HepG2 (cell line): ENCODE data around the gene NDUFB8. TPM values are rescaled to one million over a fixed set of nuclear protein-coding genes. Genes with fewer than 3 reads are reported as not detected.

Source experiments
- ATAC-seq: fragments of 200-7000 bp; cut with Tn5 transposase; 3 replicates; pipeline ENCODE4 v1.9.1; 2020; ENCODE audit warnings: mild to moderate bottlenecking, moderate library complexity
- BruUV-seq: library from RNA; stranded (reverse); fragments of 400-500 nt; replicated peaks from 2 replicates; lab custom pipeline; 2021; lab: Mats Ljungman, UMichigan
- CTCF ChIA-PET: fragments of 300-600 bp; formaldehyde crosslinking; extraction: SDS; loops from one replicate; lab custom pipeline; 2021; ENCODE audit warnings: low total read pairs, inconsistent platforms, low intra/inter-chr PET ratio; lab: Yijun Ruan, JAX
- POLR2A ChIA-PET: fragments of 350-600 bp; sonication (Branson Sonifier 250); formaldehyde crosslinking; loops from one replicate; lab custom pipeline; 2020; ENCODE audit warnings: antibody characterized with exemption, inconsistent platforms; lab: Yijun Ruan, JAX
- DNase-seq: peaks from one replicate; pipeline ENCODE4 v3.0.0-alpha.2; 2015; ENCODE audit warnings: low spot score
- FAIRE-seq: peaks from 3 replicates; lab custom pipeline; 2011; peaks lifted over from hg19 to GRCh38; lab: Jason Lieb, UNC
- H2AFZ ChIP-seq: one replicate; pipeline ENCODE4 v1.6.1; 2011; ENCODE audit warnings: low read length, inconsistent platforms
- H3K27ac ChIP-seq: fragments of 300-600 bp; 3 replicates; pipeline ENCODE4 v1.8.0; 2011; ENCODE audit warnings: mixed run types, mild to moderate bottlenecking, mixed read lengths, low read length, inconsistent platforms; ENCODE audit not compliant: insufficient read depth; ENCODE audit errors: extremely low read length
- H3K27me3 ChIP-seq, 2 experiments: fragments of 200-600 bp in 1 of 2; 2 replicates in 1 of 2; 3 replicates in 1 of 2; pipeline versions ENCODE4 v1.6.0 to v1.8.0; 2011; ENCODE audit warnings: low read length in 2 of 2, mild to moderate bottlenecking in 2 of 2, moderate library complexity in 2 of 2, inconsistent platforms in 1 of 2; ENCODE audit not compliant: insufficient read depth in 2 of 2, control insufficient read depth in 1 of 2
- H3K36me3 ChIP-seq, 2 experiments: fragments of 200-600 bp in 1 of 2; replicated peaks in 1 of 2; 2 replicates in 1 of 2; 3 replicates in 1 of 2; pipeline versions ENCODE4 v1.5.1 to v1.8.0; 2011; ENCODE audit warnings: low read length in 2 of 2, inconsistent platforms in 1 of 2; ENCODE audit not compliant: insufficient read depth in 2 of 2, control insufficient read depth in 1 of 2
- H3K4me1 ChIP-seq: 2 replicates; pipeline ENCODE4 v1.5.1; 2012; ENCODE audit warnings: low read length, inconsistent platforms; ENCODE audit not compliant: insufficient read depth
- H3K4me2 ChIP-seq: 2 replicates; pipeline ENCODE4 v1.6.0; 2011; ENCODE audit warnings: low read depth, low read length, inconsistent platforms
- H3K4me3 ChIP-seq, 3 experiments: fragments of 200-600 bp in 1 of 3; sonication (generic), shearing (Covaris generic) in 1 of 3; replicated peaks in 1 of 3; 2 replicates each; pipeline ENCODE4 v1.5.1; 2011 to 2016; ENCODE audit warnings: low read length in 3 of 3, inconsistent platforms in 2 of 3, low read depth in 2 of 3, mild to moderate bottlenecking in 2 of 3, control low read depth in 1 of 3, mixed read lengths in 1 of 3; ENCODE audit not compliant: insufficient read depth in 1 of 3
- H3K79me2 ChIP-seq: one replicate; pipeline ENCODE4 v1.6.1; 2011; ENCODE audit warnings: low read length, inconsistent platforms; ENCODE audit not compliant: insufficient read depth
- H3K9ac ChIP-seq: 2 replicates; pipeline ENCODE4 v1.6.0; 2011; ENCODE audit warnings: mild to moderate bottlenecking, low read depth, low read length, inconsistent platforms; ENCODE audit not compliant: insufficient read depth
- H3K9me3 ChIP-seq: 2 replicates; pipeline ENCODE4 v1.5.1; 2012; ENCODE audit warnings: mild to moderate bottlenecking, low read length
- H4K20me1 ChIP-seq: 2 replicates; pipeline ENCODE4 v1.6.0; 2011; ENCODE audit warnings: inconsistent platforms, mild to moderate bottlenecking, low read length, moderate library complexity; ENCODE audit not compliant: insufficient read depth
- CTCF ChIP-seq: sonication (generic); formaldehyde crosslinking; IDR thresholded peaks from 2 replicates; pipeline ENCODE4 v1.5.0; 2020; ENCODE audit warnings: mild to moderate bottlenecking, missing genetic modification reagents, moderate library complexity
- HOXD1 ChIP-seq: sonication (generic); formaldehyde crosslinking; IDR thresholded peaks from 2 replicates; pipeline ENCODE4 v1.5.0; 2020; ENCODE audit warnings: missing genetic modification reagents
- SMC3 ChIP-seq: IDR thresholded peaks from 2 replicates; pipeline ENCODE4 v1.6.1; 2011; ENCODE audit warnings: low read length, improper control_type of control experiment
- TFAP4 ChIP-seq: sonication (generic); IDR thresholded peaks from 2 replicates; pipeline ENCODE4 v1.6.1; 2016; ENCODE audit warnings: low read depth, borderline replicate concordance
- XRCC5 ChIP-seq: fragments of 200-400 bp; formaldehyde crosslinking; optimal IDR thresholded peaks from 2 replicates; pipeline ENCODE3; 2017; ENCODE audit warnings: mild to moderate bottlenecking, low read length
- ZNF781 ChIP-seq: sonication (generic); formaldehyde crosslinking; IDR thresholded peaks from 2 replicates; pipeline ENCODE4 v1.5.1; 2020; ENCODE audit warnings: borderline replicate concordance, mild to moderate bottlenecking, missing genetic modification reagents; ENCODE audit errors: not compliant biosample characterization
- WGBS: methylation state at CpG from one replicate; pipeline ENCODE4 v1.1.6; 2017; ENCODE audit warnings: low lambda C conversion rate; 5-methylcytosine and 5-hydroxymethylcytosine counted together
- in situ Hi-C: cut with HindIII; loops from 2 replicates; pipeline ENCODE4 v1.10.0; 2017; ENCODE audit warnings: low pct_unique_long_range_greater_than_20kb; ENCODE audit not compliant: extremely low pct_ligation_motif_present
- intact Hi-C: fragments of 100-400 bp; cut with micrococcal nuclease; formaldehyde crosslinking; loops from one replicate; pipeline ENCODE4 v1.10.0; 2022; ENCODE audit not compliant: unreplicated experiment
- polyA plus RNA-seq, 8 experiments: library from polyadenylated mRNA; depleted of rRNA in 3 of 8; stranded (reverse) in 7 of 8; unstranded in 1 of 8; fragments of >200 nt; fragmentation: Illumina TruSeq in 4 of 8; extraction: Trizol in 4 of 8; gene quantifications; 2 replicates each; pipeline versions ENCODE4 v1.2.1 to v1.2.3, GENCODE V29; 2011 to 2016; ENCODE audit warnings: low read depth in 4 of 8, missing spikeins in 1 of 8, mixed read lengths in 1 of 8; ENCODE audit not compliant: insufficient read depth in 1 of 8
- total RNA-seq, 5 experiments: library from RNA; depleted of rRNA; stranded (reverse); fragments of >200 nt; fragmentation: Illumina TruSeq; extraction: Trizol; gene quantifications; 2 replicates each; pipeline ENCODE4 v1.2.3, GENCODE V29; 2016; ENCODE audit warnings: low read depth in 1 of 5

The NDUFB8 gene
- total and polyA plus RNA-seq, 2 of the 13 experiments (the other 11 are each of a cell fraction or from before 2014, with no cell fraction given): 210 to 216 TPM

- ChIA-PET POLR2A (no interaction called here), CTCF (no interaction called here)
- Histone ChIP-seq H3K27ac (no peak overlapping the region), H3K9ac (no peak overlapping the region), H3K36me3 (no peaks in the 10 kb centered on the region), H3K9me3 (no peaks in the 10 kb centered on the region), H3K4me2 (no peak overlapping the region), H3K27me3 (no peaks in the 10 kb centered on the region), H2AFZ (no peak overlapping the region), H3K79me2 (no peaks in the 10 kb centered on the region), H4K20me1 (no peaks in the 10 kb centered on the region), H3K4me3 (no peak overlapping the region), H3K4me1 (peaks cover 14% of the 10 kb centered on the region)
- TF ChIP-seq TFAP4 (peak; percentile 21; the same call in 1 of the 2 replicates), ZNF781 (CRISPR knock-in tag) (no peak), SMC3 (0 out of 2 replicates have a peak, but pooled peaks have one; percentile 14), XRCC5 (peak; percentile 25), HOXD1 (CRISPR knock-in tag) (no peak), CTCF (peak; percentile 44)
- no TSS peak for BruUV-seq
- intact Hi-C loops (loop anchor here (5.0 kb wide), 1 partner anchor 35 kb away; no protein-coding TSS in a partner anchor), in situ Hi-C loops (no loop called here)
- 35% methylated on average over 2 of the region's 2 CpGs for WGBS
- ATAC-seq (peak; percentile 24; the same call in 1 of the 3 replicates), DNase-seq (peak; percentile 24), FAIRE-seq (no peak)
These were observed 12.8 kb downstream of the NDUFB8 start for GRCh38 chr10:100516847-100517246.
